AG09319 (cell line): ENCODE results near the gene CACNB4.
"Not testable (repeated sequence)": the region's sequence is repeated elsewhere in the genome, so short reads cannot be mapped to it uniquely, and the experiment has no call there.

Experiments
- DNase-seq: peaks from one replicate; pipeline ENCODE4 v3.0.0-alpha.2; 2010; ENCODE audit warnings: low read depth; ENCODE audit errors: extremely low read depth
- TF ChIP-seq, protein P1 (sequence below): IDR thresholded peaks from 2 replicates; pipeline ENCODE4 v1.5.1; 2011; ENCODE audit warnings: low read depth, mild to moderate bottlenecking, inconsistent platforms, low read length, moderate library complexity

CACNB4 gene

DNA sequence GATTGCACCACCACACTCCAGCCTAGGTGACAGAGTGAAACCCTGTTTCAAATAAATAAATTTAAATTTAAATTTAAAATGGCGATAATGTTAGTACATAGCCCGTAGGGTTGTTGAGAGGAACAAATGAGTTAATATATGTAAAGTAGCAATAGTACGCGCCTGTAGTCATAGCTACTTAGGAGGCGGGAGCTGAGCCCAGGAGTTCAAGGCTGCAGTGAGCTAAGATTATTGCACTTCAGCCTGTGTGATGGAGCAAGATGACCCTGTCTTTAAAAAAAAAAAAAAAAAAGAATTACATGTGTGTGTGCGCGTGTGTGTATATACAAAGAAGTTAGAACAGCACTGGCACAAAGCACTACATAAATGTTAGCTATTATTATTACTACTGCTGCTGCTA lies 153.2 kb downstream of the CACNB4 start:
- no peak for DNase-seq
- TF ChIP-seq, protein P1, sequence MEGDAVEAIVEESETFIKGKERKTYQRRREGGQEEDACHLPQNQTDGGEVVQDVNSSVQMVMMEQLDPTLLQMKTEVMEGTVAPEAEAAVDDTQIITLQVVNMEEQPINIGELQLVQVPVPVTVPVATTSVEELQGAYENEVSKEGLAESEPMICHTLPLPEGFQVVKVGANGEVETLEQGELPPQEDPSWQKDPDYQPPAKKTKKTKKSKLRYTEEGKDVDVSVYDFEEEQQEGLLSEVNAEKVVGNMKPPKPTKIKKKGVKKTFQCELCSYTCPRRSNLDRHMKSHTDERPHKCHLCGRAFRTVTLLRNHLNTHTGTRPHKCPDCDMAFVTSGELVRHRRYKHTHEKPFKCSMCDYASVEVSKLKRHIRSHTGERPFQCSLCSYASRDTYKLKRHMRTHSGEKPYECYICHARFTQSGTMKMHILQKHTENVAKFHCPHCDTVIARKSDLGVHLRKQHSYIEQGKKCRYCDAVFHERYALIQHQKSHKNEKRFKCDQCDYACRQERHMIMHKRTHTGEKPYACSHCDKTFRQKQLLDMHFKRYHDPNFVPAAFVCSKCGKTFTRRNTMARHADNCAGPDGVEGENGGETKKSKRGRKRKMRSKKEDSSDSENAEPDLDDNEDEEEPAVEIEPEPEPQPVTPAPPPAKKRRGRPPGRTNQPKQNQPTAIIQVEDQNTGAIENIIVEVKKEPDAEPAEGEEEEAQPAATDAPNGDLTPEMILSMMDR: no peak

DNA sequence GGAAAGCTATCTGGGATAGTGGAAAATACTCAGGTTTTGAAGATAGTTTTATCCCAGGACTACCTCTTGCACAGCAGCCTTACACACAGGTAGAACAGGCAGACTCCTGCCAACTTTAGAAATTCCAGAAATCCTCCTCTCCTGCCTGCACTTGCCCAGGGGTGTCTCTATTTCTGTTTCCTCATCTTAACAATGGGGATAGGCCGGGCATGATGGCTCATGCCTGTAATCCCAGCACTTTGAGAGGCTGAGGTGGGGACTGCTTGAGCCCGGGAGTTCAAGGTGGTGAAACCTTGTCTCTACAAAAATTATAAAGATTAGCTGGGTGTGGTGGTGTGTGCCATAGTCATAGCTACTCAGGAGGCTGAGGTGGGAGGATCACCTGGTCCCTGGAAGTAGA lies 153.7 kb downstream of the CACNB4 start:
- DNase-seq: no peak
- TF ChIP-seq, protein P1: no peak

DNA sequence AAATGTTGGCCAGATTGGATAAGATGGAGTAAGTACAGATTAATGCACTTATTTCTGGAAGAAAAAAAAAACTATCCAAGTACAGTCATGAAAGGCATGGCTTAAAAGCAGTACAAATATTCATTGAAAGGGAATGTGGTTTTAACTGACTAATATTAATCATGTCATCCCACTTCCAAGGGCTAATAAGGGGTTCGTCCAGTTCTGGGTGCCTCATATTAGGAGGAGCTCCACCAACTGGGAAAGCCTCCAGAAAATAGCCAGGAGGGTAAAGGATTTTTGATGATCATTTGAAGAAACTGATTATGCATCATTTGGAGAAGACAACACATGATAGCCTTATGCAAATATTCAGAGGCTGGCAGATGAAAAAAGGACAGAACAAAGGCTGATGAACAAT lies 155.4 kb downstream of the CACNB4 start:
- TF ChIP-seq, protein P1: no peak
- no peak for DNase-seq

DNA sequence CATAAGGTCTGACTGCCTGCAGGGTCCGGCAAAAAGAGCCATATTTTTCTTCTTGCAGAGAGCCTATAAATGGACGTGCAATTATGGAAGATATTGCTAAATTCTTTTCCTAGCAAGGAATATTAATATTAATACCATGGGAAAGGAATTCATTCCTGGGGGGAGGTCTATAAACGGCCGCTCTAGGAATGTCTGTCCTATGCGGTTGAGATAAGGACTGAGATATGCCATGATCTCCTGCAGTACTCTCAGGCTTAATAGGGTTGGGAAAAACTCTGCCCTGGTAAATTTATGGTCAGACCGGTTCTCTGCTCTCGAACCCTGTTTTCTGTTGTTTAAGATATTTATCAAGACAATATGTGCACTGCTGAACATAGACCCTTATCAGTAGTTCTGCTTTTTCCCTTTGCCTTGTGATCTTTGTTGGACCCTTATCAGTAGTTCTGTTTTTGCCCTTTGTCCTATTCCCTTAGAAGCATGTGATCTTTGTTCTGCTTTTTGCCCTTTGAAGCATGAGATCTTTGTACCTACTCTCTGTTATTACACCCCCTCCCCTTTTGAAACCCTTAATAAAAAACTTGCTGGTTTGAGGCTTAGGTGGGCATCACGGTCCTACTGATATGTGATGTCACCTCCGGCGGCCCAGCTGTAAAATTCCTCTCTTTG lies 156.2 kb downstream of the CACNB4 start:
- DNase-seq: not testable (repeated sequence)

- TF ChIP-seq, protein P1: no peak
- DNase-seq: no peak
Observed at GRCh38 chr2:151937966-151938365, 160.9 kb downstream of the CACNB4 start.

DNA sequence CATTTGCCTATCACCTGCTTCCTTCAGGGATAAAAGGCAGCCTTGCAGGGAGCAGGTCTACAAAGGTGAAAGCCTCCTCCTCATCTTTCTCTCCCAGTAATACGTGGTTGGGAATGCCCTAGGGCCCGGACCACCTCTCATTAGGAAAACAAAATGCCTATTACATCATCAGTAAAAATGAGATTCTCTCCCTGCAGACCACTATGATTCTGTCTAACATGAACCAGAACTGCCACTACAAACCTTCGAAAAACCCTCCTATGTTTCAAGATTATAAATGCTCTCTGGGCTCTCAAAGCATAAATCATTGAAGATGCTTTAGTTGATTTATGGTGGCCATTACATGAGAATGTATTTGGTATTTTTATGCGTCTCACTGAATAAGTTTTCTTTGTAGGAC lies 162.2 kb downstream of the CACNB4 start:
- DNase-seq: no peak
- TF ChIP-seq, protein P1: no peak

- TF ChIP-seq, protein P1: no peak
- no peak for DNase-seq
Observed at GRCh38 chr2:151933266-151933804, 165.5 kb downstream of the CACNB4 start.

DNA sequence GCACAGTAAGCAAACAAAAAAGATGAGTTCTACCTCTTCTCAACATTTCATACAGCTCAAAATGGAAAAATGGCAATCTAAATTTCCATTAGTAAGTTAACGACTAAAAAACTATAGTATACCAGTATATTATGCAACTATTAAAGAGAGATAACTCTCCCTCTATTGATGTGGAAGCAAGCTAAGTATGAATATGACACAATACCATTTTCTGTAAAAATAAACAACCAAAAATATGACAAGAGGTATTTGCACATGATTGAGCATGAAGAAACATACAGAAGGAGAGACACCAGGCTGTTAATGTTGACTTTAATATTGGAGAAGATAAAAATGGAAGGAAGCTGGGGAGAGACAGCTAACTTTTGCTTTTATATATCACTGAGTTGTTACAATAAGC lies 167.1 kb downstream of the CACNB4 start:
- no peak for DNase-seq
- TF ChIP-seq, protein P1: no peak
